ENCODE data around the gene EME1. TPM values are rescaled to one million over a fixed set of nuclear protein-coding genes. Genes with fewer than 3 reads are reported as not detected.

Gene EME1
- total RNA-seq, 2 donors from 2014 or later = 14.1 to 26.8 TPM

DNA sequence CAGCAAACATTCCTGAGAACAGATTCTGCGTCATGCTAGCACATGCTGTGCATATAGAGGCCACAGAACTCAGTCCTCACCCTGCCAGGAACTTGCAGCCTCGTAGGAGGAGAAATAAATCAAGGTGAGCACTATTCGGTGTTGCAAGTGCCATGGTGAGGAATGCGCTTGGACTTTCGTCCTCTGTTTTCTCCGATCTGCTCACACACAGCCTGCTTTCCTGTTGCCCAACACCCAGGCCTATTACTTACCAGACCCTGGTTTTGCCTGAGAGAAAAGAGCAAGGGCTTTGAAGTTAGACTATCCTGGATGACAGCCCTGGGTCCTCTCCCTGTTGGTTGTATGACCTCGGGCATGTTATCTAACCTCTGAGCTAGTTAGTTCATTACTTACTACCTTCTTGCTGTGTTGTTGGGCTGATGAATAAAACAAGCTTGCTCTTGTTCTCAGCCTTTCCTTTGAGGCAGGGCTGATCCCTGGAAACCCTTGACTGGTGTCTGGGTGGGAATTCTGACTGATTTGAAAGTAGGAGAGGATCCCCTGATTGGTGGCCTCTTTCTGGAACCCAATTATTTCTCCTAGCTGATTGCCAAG, 55.9 kb downstream of the EME1 start:
- H3K4me3 ChIP-seq (ENCODE audit: low read length) = no peak overlapping the region
- H3K4me1 Mint-ChIP-seq = peaks cover 18% of the 10 kb centered on the region
- H3K9ac ChIP-seq (ENCODE audit: extremely low read depth, low read length, poor library complexity, severe bottlenecking) = no peak overlapping the region
- no peaks in the 10 kb centered on the region for H3K27me3 ChIP-seq (ENCODE audit: control insufficient read depth, insufficient read depth, low read length, poor library complexity, severe bottlenecking)
- no peak for TF ChIP-seq CTCF (conservative IDR thresholded peaks at IDR 0.05)
- H3K36me3 Mint-ChIP-seq (ENCODE audit: low read depth) = peaks cover 7% of the 10 kb centered on the region
- no peak overlapping the region for H3K4me3 Mint-ChIP-seq
- WGBS, 2 experiments (ENCODE audit: insufficient coverage in 1 of 2, insufficient read length in 1 of 2) = 91 to 99% methylated on average over 5 to 7 of the region's 7 CpGs
- peaks cover 10% of the 10 kb centered on the region for H3K4me1 ChIP-seq (ENCODE audit: control insufficient read depth, insufficient read depth, low read length)
- H3K36me3 ChIP-seq (ENCODE audit: control insufficient read depth, insufficient read depth, low read length) = no peaks in the 10 kb centered on the region
- no peak overlapping the region for H3K27ac ChIP-seq (ENCODE audit: low read depth, low read length)
- no peaks in the 10 kb centered on the region for H3K9me3 Mint-ChIP-seq
- no peak overlapping the region for H3K27ac Mint-ChIP-seq
- no peaks in the 10 kb centered on the region for H3K27me3 Mint-ChIP-seq (ENCODE audit: insufficient read depth)
- no peak for DNase-seq
- no peaks in the 10 kb centered on the region for H3K9me3 ChIP-seq (ENCODE audit: control insufficient read depth, low read length)

- Mint-ChIP-seq H3K36me3 (ENCODE audit: low read depth) (peaks cover 8% of the 10 kb centered on the region), H3K27ac (no peak overlapping the region), H3K4me3 (no peak overlapping the region), H3K9me3 (no peaks in the 10 kb centered on the region), H3K27me3 (ENCODE audit: insufficient read depth) (no peaks in the 10 kb centered on the region), H3K4me1 (peaks cover 16% of the 10 kb centered on the region)
- H3K4me3 ChIP-seq (ENCODE audit: low read length) = no peak overlapping the region
- H3K27me3 ChIP-seq (ENCODE audit: control insufficient read depth, insufficient read depth, low read length, poor library complexity, severe bottlenecking) = no peaks in the 10 kb centered on the region
- WGBS, 2 experiments (ENCODE audit: insufficient coverage in 1 of 2, insufficient read length in 1 of 2) = 96 to 97% methylated on average over 3 to 4 of the region's 4 CpGs
- H3K9ac ChIP-seq (ENCODE audit: extremely low read depth, low read length, poor library complexity, severe bottlenecking) = no peak overlapping the region
- no peaks in the 10 kb centered on the region for H3K9me3 ChIP-seq (ENCODE audit: control insufficient read depth, low read length)
- no peak overlapping the region for H3K27ac ChIP-seq (ENCODE audit: low read depth, low read length)
- H3K36me3 ChIP-seq (ENCODE audit: control insufficient read depth, insufficient read depth, low read length) = no peaks in the 10 kb centered on the region
- TF ChIP-seq CTCF (conservative IDR thresholded peaks at IDR 0.05) = no peak
- DNase-seq = no peak
- peaks cover 10% of the 10 kb centered on the region for H3K4me1 ChIP-seq (ENCODE audit: control insufficient read depth, insufficient read depth, low read length)
Measured at GRCh38 chr17:50429793-50430192, 56.8 kb downstream of the EME1 start.

Other genes starting within 250 kb of the EME1 start
- 10 to 100 TPM in 1 of 2 donors, 1 to 10 TPM in 1; 9.5 to 23.2 TPM for gene SAMD14, start 243.1 kb upstream of the EME1 start, total RNA-seq
- gene PPP1R9B, start 222.6 kb upstream of the EME1 start, total RNA-seq = 10 to 100 TPM; 24.1 to 34.6 TPM
- 1 to 10 TPM in 1 of 2 donors, under 1 TPM in 1; 0.51 to 2.6 TPM for gene SGCA, start 207.2 kb upstream of the EME1 start, total RNA-seq
- 10 to 100 TPM; 62.2 to 85.6 TPM for gene COL1A1, start 171.6 kb upstream of the EME1 start, total RNA-seq
- gene TMEM92, start 98.8 kb upstream of the EME1 start, total RNA-seq = 10 to 100 TPM; 34.3 to 35.8 TPM
- gene XYLT2, start 27.1 kb upstream of the EME1 start, total RNA-seq = 10 to 100 TPM; 54.1 to 65.9 TPM
- 10 to 100 TPM; 70.9 to 76.7 TPM for gene MRPL27, start within 50 bp of the EME1 start, total RNA-seq
- gene LRRC59, start 24.3 kb downstream of the EME1 start, total RNA-seq = 10 to 100 TPM; 87.9 to 98.2 TPM
- gene ACSF2, start 53.0 kb downstream of the EME1 start, total RNA-seq = 10 to 100 TPM; 61.7 to 76.5 TPM
- gene CHAD, start 95.7 kb downstream of the EME1 start, total RNA-seq = under 1 TPM in 1 of 2 donors, not detected in 1; 0.15 TPM
- gene RSAD1, start 105.6 kb downstream of the EME1 start, total RNA-seq = 10 to 100 TPM; 26.6 to 35.8 TPM
- gene MYCBPAP, start 135.2 kb downstream of the EME1 start, total RNA-seq = 1 to 10 TPM; 3.5 to 7.1 TPM
- under 1 TPM in 1 of 2 donors, not detected in 1; 0.66 TPM for gene EPN3, start 159.5 kb downstream of the EME1 start, total RNA-seq
- gene SPATA20, start 173.9 kb downstream of the EME1 start, total RNA-seq = 10 to 100 TPM; 40.4 to 40.5 TPM
- gene CACNA1G, start 187.5 kb downstream of the EME1 start, total RNA-seq = 1 to 10 TPM in 1 of 2 donors, under 1 TPM in 1; 0.84 to 1.1 TPM